DOHH2 (cell line): ENCODE data around the gene CDK5RAP2.

Experiments
- EZH2phosphoT487 ChIP-seq: fragments of 200-600 bp; sonication (generic); IDR thresholded peaks from 2 replicates; pipeline ENCODE4 v1.6.1; 2017; ENCODE audit warnings: borderline replicate concordance, mild to moderate bottlenecking, antibody characterized with exemption, low read length, moderate library complexity, mixed read lengths
- TF ChIP-seq, protein P1 (sequence below): fragments of 200-600 bp; sonication (generic); IDR thresholded peaks from one replicate; pipeline ENCODE4 v1.5.1; 2014; ENCODE audit warnings: antibody characterized with exemption, mild to moderate bottlenecking, low read depth, low read length; ENCODE audit not compliant: poor library complexity, severe bottlenecking

GRCh38 chr9:120539951-120540350 lies 40.0 kb downstream of the CDK5RAP2 start:
- TF ChIP-seq, protein P1, sequence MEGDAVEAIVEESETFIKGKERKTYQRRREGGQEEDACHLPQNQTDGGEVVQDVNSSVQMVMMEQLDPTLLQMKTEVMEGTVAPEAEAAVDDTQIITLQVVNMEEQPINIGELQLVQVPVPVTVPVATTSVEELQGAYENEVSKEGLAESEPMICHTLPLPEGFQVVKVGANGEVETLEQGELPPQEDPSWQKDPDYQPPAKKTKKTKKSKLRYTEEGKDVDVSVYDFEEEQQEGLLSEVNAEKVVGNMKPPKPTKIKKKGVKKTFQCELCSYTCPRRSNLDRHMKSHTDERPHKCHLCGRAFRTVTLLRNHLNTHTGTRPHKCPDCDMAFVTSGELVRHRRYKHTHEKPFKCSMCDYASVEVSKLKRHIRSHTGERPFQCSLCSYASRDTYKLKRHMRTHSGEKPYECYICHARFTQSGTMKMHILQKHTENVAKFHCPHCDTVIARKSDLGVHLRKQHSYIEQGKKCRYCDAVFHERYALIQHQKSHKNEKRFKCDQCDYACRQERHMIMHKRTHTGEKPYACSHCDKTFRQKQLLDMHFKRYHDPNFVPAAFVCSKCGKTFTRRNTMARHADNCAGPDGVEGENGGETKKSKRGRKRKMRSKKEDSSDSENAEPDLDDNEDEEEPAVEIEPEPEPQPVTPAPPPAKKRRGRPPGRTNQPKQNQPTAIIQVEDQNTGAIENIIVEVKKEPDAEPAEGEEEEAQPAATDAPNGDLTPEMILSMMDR, result no peak
- TF ChIP-seq EZH2phosphoT487, result no peak
